Myometrial cell (primary cell): ENCODE data around the gene FLAD1. TPM values are rescaled to one million over a fixed set of nuclear protein-coding genes. Genes with fewer than 3 reads are reported as not detected.

ENCODE experiments used
- total RNA-seq: library from RNA; depleted of rRNA; stranded (reverse); fragments of >200 nt; gene quantifications from 2 replicates; pipeline ENCODE4 v1.2.3, GENCODE V29; 2015

Gene FLAD1
- total RNA-seq, result 31.4 and 42.1 TPM in 2 replicates

DNA sequence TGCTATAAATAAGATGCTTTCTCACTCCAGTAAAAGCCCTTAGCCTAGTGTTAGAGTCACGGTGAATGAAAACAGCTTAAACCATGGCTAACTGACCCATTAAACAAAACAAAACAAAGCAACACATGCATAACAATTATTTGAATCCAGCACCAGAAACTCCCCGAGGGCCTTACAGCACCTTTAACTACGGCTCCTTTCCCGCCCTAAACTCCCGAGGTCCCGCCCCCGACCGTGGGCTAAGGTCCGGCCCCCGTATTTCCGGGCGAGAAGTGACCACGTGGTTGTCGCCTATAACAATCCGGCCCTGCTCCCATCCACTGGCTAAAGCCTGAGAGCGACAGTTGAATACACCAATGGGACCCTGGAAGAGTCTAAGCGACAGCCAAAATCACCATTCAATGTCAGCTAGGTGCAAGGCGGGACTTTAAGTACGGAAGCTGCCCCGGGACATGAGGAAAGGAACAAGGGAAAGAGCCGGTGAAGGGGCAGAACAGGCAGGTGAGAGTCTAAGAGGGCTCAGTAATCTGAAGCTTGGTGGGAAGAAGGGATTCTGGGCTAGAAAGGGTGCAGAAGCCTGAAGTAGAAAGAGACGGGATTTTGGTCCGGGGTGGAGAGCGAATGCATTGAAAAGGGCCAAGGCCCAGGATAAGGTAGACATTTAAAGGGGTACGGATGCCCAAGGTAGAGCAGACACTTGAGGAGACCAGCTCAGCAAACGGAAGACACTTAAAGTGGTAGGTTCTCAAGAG is at the start of gene FLAD1:
Gene FLAD1, plus strand, starts transcription at position 448 of the 752 bp plus-strand sequence. CDS start 351 bp downstream, outside the sequence.

DNA sequence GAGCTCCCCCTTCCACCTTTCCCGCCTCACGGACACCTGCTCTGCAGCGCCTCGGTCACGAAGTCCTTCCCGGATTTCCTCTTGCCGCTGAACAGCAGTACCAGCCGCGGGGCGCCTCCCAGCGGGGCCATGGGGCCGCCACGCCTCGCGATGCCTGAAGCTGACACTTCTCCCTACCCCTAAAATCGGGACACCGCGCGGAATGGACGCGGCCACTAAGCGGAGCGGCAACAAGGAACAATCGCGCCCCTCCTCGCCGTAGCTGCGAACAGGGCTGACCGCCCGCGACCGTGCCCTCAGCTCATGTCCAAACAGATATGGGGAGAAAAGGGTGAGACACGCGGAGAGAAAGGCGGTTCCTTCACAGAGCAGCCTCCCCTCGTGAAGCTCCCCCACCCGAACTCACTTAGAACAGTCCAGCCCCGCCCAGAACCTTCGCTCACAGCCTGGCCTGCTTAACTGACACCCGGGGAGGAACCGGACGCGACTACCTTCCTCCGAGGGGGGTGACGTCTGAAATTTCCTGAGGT is 46.5 kb upstream of the FLAD1 start, which contains the start of gene PMVK:
Gene PMVK, minus strand, starts transcription at position 165 of the 530 bp plus-strand sequence. Its CDS starts 34 bp downstream, at position 131.

DNA sequence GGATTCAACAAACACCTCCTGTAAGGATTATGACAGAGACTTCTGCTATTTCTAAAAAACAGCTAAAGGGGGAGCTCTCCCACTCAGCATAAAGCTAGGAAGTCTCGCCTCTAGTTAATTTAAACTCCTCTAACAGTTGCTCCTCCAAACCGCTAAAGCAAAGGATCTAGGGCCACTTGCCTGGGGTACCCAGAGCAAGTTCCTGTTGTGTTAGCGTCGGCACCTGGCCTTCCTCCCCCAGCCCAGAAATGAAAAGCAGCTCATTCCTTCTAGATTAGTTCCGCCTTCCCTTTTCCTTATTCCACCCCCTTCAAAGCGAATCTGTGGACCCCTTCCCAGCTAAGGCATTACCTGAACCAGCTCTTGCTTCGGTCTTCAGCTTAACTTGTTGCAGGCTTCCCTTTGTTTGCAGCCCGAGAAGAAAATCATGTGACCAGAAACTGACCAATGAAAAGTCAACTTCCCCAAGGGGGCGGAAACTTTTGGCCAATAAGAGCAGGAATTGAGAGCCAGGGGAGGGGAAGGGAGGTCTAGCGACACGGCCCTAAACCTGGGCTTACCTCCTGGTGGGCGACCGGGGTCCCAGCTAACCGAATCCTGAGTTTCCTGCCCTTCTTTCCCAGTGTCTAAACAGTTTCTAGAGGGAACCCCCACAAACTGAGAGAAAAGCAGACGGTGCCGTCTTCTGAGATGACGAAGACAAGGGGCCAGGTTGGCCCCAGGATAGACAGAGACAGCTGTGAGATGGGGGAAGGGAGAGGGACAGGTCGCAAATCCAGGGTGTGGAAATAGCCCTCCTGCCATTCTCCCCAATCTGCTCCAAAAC is 27.2 kb upstream of the FLAD1 start, which contains the start of gene PBXIP1:
Gene PBXIP1, minus strand, starts transcription at position 382 of the 826 bp plus-strand sequence. CDS start 2,378 bp downstream, outside the sequence.

DNA sequence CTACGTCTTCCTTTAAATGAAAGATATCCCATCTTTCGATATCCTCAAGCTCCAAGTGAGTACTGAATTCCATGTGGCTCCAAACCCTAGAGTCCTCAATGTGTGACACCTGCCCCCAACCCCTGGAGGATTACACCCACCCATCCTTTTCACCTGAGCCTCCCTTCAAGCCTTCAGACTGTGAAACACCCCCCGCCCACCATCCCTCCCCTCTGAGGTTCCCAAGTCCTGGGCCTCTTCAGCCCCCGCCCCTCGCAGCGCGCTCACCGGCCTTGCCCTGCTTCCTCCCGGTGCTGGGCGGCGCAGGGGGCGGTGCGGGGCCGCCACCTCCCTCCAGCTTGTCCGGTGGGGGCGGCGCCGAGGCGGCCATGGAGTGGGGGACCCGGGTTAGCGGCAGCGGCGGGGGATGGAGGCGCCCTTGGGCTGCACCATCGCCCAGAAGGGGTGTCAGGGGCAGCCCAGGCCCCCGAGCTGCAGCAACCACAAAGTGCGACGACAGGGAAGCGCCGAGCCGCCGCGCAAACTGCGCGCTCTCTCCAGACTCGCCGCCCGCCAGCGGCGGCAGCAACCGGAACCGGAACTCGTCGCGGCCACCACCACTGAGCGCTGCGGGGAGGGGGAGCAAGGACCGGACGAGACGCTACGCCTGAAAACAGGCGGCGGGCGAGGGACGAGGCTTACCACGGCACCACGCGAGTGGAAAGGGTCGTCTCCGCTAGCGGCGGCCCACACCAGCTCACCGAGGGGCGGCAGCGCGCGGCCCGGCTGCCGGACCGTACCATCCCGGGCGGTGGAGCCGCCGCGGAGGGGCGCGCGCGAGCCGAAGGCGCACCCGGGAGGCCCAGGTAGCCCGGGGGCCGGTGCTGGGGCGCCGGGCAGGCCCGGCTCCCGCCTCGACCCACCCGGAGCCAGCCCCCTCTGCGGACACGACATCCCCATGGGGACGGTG is 21.7 kb upstream of the FLAD1 start, which contains the start of gene PYGO2:
Gene PYGO2, minus strand, starts transcription at position 576 of the 949 bp plus-strand sequence. Its CDS starts 206 bp downstream, at position 370.

DNA sequence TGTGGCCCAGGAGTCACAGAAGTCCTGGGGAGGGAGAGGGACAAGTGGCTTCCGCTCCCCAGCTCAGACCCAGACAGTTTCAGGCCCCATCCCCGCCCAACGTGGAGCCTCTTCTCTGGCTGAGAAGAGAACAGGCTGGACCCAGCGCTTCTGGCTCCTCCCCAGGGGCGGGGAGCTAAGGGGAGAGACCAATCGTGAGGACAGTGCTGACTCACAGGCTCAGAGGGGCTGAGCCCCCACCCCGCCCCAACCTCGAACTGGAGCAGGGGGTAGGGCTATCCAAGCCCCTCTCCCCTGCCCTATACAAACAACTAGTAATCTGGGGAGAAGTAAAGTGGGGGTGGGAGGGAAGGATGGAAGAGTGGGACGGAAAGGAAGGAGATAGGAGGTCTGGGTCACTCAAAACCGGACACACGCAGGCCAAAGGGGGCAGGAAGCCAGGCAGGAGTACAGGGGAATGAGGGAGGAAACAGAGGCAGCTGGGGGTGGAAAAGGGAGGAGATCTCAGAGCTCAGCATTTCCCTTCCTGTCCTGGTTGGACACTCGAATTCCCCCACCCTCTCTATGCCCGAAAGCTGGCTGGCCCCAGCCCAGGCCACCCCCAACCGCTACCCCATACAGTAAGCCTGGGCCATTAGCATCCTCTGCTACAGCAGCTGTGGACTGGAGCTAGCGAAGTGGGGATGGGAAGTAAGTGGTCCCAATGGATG is 12.4 kb upstream of the FLAD1 start, which contains the start of gene SHC1:
Gene SHC1, minus strand, starts transcription at position 117 of the 710 bp plus-strand sequence. CDS start 221 bp downstream, outside the sequence.

DNA sequence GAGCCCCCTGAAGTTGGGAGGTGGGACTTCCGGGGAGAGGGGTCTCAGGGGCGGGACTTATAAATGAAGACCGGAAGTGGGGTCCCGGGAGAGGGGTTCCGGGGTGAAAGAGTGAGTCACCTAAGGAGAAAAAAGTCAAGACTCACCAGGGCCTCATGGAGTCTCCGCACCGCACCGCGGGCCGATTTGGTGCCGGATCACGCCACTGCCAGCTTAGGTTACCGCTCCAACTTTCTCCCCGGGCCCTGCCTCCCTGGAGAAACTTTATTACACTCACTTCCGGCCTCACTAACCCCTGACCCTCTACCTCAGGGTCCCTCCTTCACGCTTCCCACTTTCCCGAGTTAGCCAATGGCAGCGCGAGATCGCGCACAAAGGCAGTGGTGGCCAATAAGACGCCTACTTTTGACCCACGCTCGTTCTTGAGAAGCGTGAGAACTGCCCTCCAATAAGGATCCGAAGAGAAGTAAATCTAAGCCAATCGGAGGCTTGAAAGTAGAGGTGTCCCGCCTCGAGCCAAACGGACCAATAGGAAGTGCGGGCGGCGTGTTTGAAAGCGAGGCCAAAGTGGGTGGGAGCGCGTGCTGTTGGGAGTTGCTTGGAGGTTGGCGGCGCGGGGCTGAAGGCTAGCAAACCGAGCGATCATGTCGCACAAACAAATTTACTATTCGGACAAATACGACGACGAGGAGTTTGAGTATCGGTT is 8.9 kb upstream of the FLAD1 start, which contains the start of gene CKS1B:
Gene CKS1B, plus strand, starts transcription at position 580 of the 706 bp plus-strand sequence. Its CDS starts 65 bp downstream, at position 645.

DNA sequence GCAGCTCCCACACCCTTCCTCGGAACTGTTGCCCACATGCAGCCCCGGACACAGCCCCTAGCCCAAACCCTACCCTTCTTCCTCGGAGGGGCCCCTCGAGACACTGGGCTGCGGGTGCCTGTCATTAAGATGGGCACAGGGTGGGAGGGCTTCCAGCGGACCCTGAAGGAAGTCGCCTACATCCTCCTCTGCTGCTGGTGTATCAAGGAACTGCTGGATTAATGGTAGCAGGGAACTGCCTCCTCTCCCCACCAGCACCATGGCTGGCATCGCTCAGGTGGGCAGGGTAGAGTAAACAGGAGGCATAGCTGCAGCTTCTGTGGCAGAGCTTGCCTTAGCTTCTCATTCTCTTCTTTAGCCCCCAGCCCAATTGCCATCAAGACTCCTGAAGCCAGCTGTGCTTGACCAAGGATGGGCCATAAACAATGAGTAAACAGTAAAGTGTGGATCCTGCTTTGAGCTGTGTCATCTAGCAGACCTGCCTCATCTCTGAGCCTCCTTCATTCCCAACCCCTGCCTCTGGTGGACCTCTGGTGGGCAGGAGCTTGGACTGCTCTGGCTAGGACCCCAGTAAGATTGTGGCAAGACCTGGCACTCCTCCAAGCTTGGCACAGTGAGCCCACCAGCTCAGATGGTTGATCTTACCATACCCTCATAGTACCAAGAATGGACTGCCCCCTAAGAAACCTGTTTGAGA is 10.6 kb downstream of the FLAD1 start, which contains the start of gene LENEP:
Gene LENEP, plus strand, starts transcription at position 15 of the 697 bp plus-strand sequence. Its CDS starts 22 bp downstream, at position 37.

DNA sequence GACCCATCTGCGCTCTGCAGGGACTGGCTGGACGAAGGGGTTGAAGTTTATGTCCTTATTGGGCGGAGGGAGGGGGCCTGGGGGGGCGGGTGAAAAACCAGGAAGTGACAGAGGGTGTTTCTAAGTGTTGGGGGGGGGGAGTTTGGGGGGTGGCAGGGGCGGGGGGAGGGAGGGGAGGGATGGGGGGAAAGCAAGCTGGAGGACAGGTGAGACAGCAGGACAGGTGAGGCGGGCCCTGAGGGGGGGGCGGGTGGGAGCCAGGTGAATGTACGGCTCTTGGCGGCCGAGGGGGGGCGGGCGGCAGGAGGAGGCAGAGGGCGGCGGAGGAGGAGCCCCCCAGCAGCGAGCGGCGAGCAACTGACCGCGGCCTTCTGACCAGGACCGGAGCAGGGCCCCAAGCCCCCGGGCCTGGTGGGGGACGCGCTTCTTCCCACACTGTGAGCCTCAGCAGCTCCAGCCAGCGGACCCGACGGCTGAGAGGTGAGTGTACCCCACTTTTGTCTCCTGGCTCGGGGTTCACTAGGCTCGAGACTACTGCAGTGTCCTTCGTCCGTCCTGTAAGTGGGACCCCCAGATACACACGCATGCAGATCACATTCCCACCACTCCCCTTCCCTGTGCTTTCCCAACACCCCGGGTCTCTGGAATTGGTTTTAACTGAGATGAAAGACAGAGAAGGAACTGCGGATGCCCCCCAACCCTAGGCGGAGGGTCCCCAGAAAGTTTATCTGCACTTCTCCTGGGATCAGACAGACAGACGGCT is 19.5 kb downstream of the FLAD1 start, which contains the start of gene ZBTB7B:
Gene ZBTB7B, plus strand, starts transcription at position 339 of the 763 bp plus-strand sequence. CDS start 11,859 bp downstream, outside the sequence.

DNA sequence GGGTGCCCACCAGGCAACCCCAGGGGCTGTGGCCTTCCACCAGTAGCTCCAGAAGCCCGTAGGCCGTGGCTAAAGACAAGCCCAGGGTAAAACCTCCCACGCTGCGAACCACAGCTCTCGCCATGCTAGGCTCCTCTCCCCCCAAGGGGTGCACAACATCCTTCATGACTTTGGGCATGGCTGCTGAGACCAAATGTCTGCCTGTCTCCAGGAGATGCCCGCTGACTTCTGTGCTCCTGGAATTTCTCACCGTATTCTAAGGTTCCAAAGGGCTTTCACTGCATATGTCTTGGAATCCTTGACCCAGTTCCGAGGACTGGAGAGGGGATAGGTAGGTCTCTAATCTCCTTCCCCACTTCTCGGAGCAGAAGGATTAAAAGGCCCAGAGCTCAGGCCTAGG is 50.4 kb downstream of the FLAD1 start, which contains the start of the genes DCST1 and DCST2:
Gene DCST1, plus strand, starts transcription at position 301 of the 400 bp plus-strand sequence. CDS start 213 bp downstream, outside the sequence.
Gene DCST2, minus strand, starts transcription at position 258 of the 400 bp plus-strand sequence. Its CDS starts 80 bp downstream, at position 178.

Other genes starting within 250 kb of the FLAD1 start
- not detected in 2 replicates for gene KCNN3, start 113.1 kb upstream of the FLAD1 start, total RNA-seq
- 14.1 and 14.2 TPM in 2 replicates for gene PMVK, start 46.6 kb upstream of the FLAD1 start, total RNA-seq
- gene PBXIP1, start 27.2 kb upstream of the FLAD1 start, total RNA-seq, result 45.0 and 48.2 TPM in 2 replicates
- 14.2 and 16.1 TPM in 2 replicates for gene PYGO2, start 21.6 kb upstream of the FLAD1 start, total RNA-seq
- 329 and 340 TPM in 2 replicates for gene SHC1, start 12.6 kb upstream of the FLAD1 start, total RNA-seq
- 84.4 and 128 TPM in 2 replicates for gene CKS1B, start 8.7 kb upstream of the FLAD1 start, total RNA-seq
- not detected in 2 replicates for gene LENEP, start 10.2 kb downstream of the FLAD1 start, total RNA-seq
- 10.8 and 14.7 TPM in 2 replicates for gene ZBTB7B, start 19.5 kb downstream of the FLAD1 start, total RNA-seq
- gene DCST2, start 50.4 kb downstream of the FLAD1 start, total RNA-seq, result 0.18 and 0.29 TPM in 2 replicates
- gene DCST1, start 50.5 kb downstream of the FLAD1 start, total RNA-seq, result not detected in 2 replicates
- gene ADAM15, start 68.0 kb downstream of the FLAD1 start, total RNA-seq, result 84.7 and 112 TPM in 2 replicates
- gene EFNA4, start 80.4 kb downstream of the FLAD1 start, total RNA-seq, result 4.6 and 7.8 TPM in 2 replicates
- 0.53 and 0.58 TPM in 2 replicates for gene EFNA3, start 95.5 kb downstream of the FLAD1 start, total RNA-seq
- gene EFNA1, start 144.5 kb downstream of the FLAD1 start, total RNA-seq, result not detected in 2 replicates
- gene SLC50A1, start 152.5 kb downstream of the FLAD1 start, total RNA-seq, result 78.3 and 119 TPM in 2 replicates
- 218 and 219 TPM in 2 replicates for gene DPM3, start 157.2 kb downstream of the FLAD1 start, total RNA-seq
- gene KRTCAP2, start 190.0 kb downstream of the FLAD1 start, total RNA-seq, result 192 and 276 TPM in 2 replicates
- gene TRIM46, start 190.5 kb downstream of the FLAD1 start, total RNA-seq, result 3.7 and 5.8 TPM in 2 replicates
- 19.0 and 21.3 TPM in 2 replicates for gene THBS3, start 224.6 kb downstream of the FLAD1 start, total RNA-seq
- 105 and 129 TPM in 2 replicates for gene MTX1, start 225.4 kb downstream of the FLAD1 start, total RNA-seq